H9 (cell line): Measurements from ENCODE around the gene SGCD. TPM values are rescaled to one million over a fixed set of nuclear protein-coding genes. Genes with fewer than 3 reads are reported as not detected.
A peak's percentile ranks its signal among the peaks of the same experiment; 100 is the strongest.

ENCODE experiments used
- DNase-seq: peaks from one replicate; pipeline ENCODE4 v3.0.0-alpha.2; 2017
- H2AFZ ChIP-seq: one replicate; pipeline ENCODE4 v1.6.1; 2013; ENCODE audit warnings: mild to moderate bottlenecking, low read length, control low read depth, moderate library complexity
- H2AK5ac ChIP-seq: 2 replicates; pipeline ENCODE4 v1.6.1; 2013; ENCODE audit warnings: low read length, control low read depth, mixed read lengths; ENCODE audit not compliant: insufficient read length
- H2BK120ac ChIP-seq: one replicate; pipeline ENCODE4 v1.6.1; 2013; ENCODE audit warnings: low read depth, mild to moderate bottlenecking, low read length, control low read depth, inconsistent platforms; ENCODE audit not compliant: poor library complexity, severe bottlenecking
- H2BK12ac ChIP-seq: 2 replicates; pipeline ENCODE4 v1.6.1; 2013; ENCODE audit warnings: low read length, control low read depth, mixed read lengths, low read depth; ENCODE audit not compliant: insufficient read length
- H2BK15ac ChIP-seq: 2 replicates; pipeline ENCODE4 v1.6.1; 2013; ENCODE audit warnings: low read depth, low read length, control low read depth
- H2BK20ac ChIP-seq: one replicate; pipeline ENCODE4 v1.6.1; 2013; ENCODE audit warnings: low read depth, mild to moderate bottlenecking, low read length, control low read depth, inconsistent platforms; ENCODE audit not compliant: poor library complexity, severe bottlenecking
- H2BK5ac ChIP-seq: 2 replicates; pipeline ENCODE4 v1.6.1; 2013; ENCODE audit warnings: low read length, control low read depth, mixed read lengths; ENCODE audit not compliant: insufficient read length
- H3K14ac ChIP-seq: 2 replicates; pipeline ENCODE4 v1.6.1; 2013; ENCODE audit warnings: low read length, control low read depth; ENCODE audit not compliant: insufficient read depth
- H3K18ac ChIP-seq: 2 replicates; pipeline ENCODE4 v1.6.1; 2013; ENCODE audit warnings: low read depth, mild to moderate bottlenecking, mixed read lengths, low read length, control low read depth; ENCODE audit not compliant: insufficient read length
- H3K23ac ChIP-seq: 2 replicates; pipeline ENCODE4 v1.6.1; 2013; ENCODE audit warnings: low read length, control low read depth, mixed read lengths, low read depth; ENCODE audit not compliant: insufficient read length
- H3K23me2 ChIP-seq: 2 replicates; pipeline ENCODE4 v1.6.1; 2013; ENCODE audit warnings: low read depth, mild to moderate bottlenecking, mixed read lengths, low read length, control low read depth; ENCODE audit not compliant: insufficient read length, poor library complexity, severe bottlenecking
- H3K27ac ChIP-seq: 2 replicates; pipeline ENCODE4 v1.5.1; 2013; ENCODE audit warnings: low read length, control low read depth, mixed read lengths, low read depth; ENCODE audit not compliant: insufficient read length
- H3K27me3 ChIP-seq: 2 replicates; pipeline ENCODE4 v1.6.1; 2013; ENCODE audit warnings: low read length, control low read depth, inconsistent platforms; ENCODE audit not compliant: insufficient read depth
- H3K4ac ChIP-seq: 2 replicates; pipeline ENCODE4 v1.6.1; 2013; ENCODE audit warnings: low read depth, mild to moderate bottlenecking, control low read depth, inconsistent platforms, low read length, moderate library complexity
- H3K4me1 ChIP-seq: 2 replicates; pipeline ENCODE4 v1.6.1; 2013; ENCODE audit warnings: low read length, control low read depth, inconsistent platforms; ENCODE audit not compliant: insufficient read depth
- H3K4me2 ChIP-seq: 2 replicates; pipeline ENCODE4 v1.6.1; 2013; ENCODE audit warnings: low read length, control low read depth, mixed read lengths; ENCODE audit not compliant: insufficient read length, insufficient read depth
- H3K56ac ChIP-seq: 2 replicates; pipeline ENCODE4 v1.6.1; 2013; ENCODE audit warnings: low read depth, mild to moderate bottlenecking, mixed read lengths, low read length, control low read depth; ENCODE audit not compliant: insufficient read length
- H3K79me1 ChIP-seq: 2 replicates; pipeline ENCODE4 v1.6.1; 2013; ENCODE audit warnings: low read depth, mild to moderate bottlenecking, moderate library complexity, low read length, control low read depth, inconsistent platforms; ENCODE audit not compliant: insufficient read depth, poor library complexity, severe bottlenecking
- H3K79me2 ChIP-seq: 2 replicates; pipeline ENCODE4 v1.6.1; 2013; ENCODE audit warnings: low read length, control low read depth, inconsistent platforms; ENCODE audit not compliant: insufficient read depth
- H3K9ac ChIP-seq: 2 replicates; pipeline ENCODE4 v1.6.1; 2013; ENCODE audit warnings: low read length, control low read depth, mixed read lengths; ENCODE audit not compliant: insufficient read length; ENCODE audit errors: extremely low read depth
- H3K9me3 ChIP-seq: one replicate; pipeline ENCODE4 v1.6.1; 2013; ENCODE audit warnings: low read depth, low read length, inconsistent platforms; ENCODE audit not compliant: control insufficient read depth
- H3T11ph ChIP-seq: one replicate; pipeline ENCODE4 v1.6.1; 2013; ENCODE audit warnings: mild to moderate bottlenecking, low read length, control low read depth, inconsistent platforms
- H4K20me1 ChIP-seq: one replicate; pipeline ENCODE4 v1.6.1; 2013; ENCODE audit not compliant: control insufficient read depth, insufficient read length, insufficient read depth
- H4K5ac ChIP-seq: 2 replicates; pipeline ENCODE4 v1.6.1; 2013; ENCODE audit warnings: low read depth, mild to moderate bottlenecking, mixed read lengths, low read length, control low read depth; ENCODE audit not compliant: insufficient read length
- H4K8ac ChIP-seq: replicated peaks from 2 replicates; pipeline ENCODE4 v1.6.1; 2013; ENCODE audit warnings: low read length, control low read depth, mixed read lengths, low read depth; ENCODE audit not compliant: insufficient read length
- H4K91ac ChIP-seq: 2 replicates; pipeline ENCODE4 v1.6.1; 2013; ENCODE audit warnings: low read depth, mild to moderate bottlenecking, moderate library complexity, mixed read lengths, low read length, control low read depth; ENCODE audit not compliant: insufficient read length
- H3K27ac Mint-ChIP-seq, 3 experiments: 2 replicates in 2 of 3; 3 replicates in 1 of 3; pipeline ENCODE4 v1.8.0; 2020 to 2021; ENCODE audit warnings: mixed read lengths in 3 of 3, mild to moderate bottlenecking in 1 of 3, moderate library complexity in 1 of 3
- H3K27me3 Mint-ChIP-seq: 2 replicates; pipeline ENCODE4 v1.8.0; 2021; ENCODE audit warnings: low read depth, mild to moderate bottlenecking, moderate library complexity, mixed read lengths
- H3K36me3 Mint-ChIP-seq, 3 experiments: 2 replicates in 2 of 3; 3 replicates in 1 of 3; pipeline ENCODE4 v1.8.0; 2020 to 2021; ENCODE audit warnings: low read depth in 3 of 3, mixed read lengths in 3 of 3; ENCODE audit not compliant: insufficient read depth in 1 of 3
- H3K4me1 Mint-ChIP-seq, 2 experiments: 2 replicates each; pipeline ENCODE4 v1.8.0; 2020; ENCODE audit warnings: mixed read lengths in 2 of 2
- H3K4me3 Mint-ChIP-seq, 2 experiments: 2 replicates in 1 of 2; 3 replicates in 1 of 2; pipeline ENCODE4 v1.8.0; 2020 to 2021; ENCODE audit warnings: mild to moderate bottlenecking in 2 of 2, mixed read lengths in 2 of 2, moderate library complexity in 1 of 2
- H3K9me3 Mint-ChIP-seq, 2 experiments: 2 replicates in 1 of 2; 3 replicates in 1 of 2; pipeline ENCODE4 v1.8.0; 2020; ENCODE audit warnings: mild to moderate bottlenecking in 2 of 2, mixed read lengths in 2 of 2, moderate library complexity in 1 of 2
- total RNA-seq: library from RNA; stranded (reverse); gene quantifications from 2 replicates; pipeline ENCODE4 v1.2.1, GENCODE V29; 2021
- TF ChIP-seq, protein P1 (sequence below): fragments of 200-600 bp; sonication (generic); conservative IDR thresholded peaks from 3 replicates; pipeline ENCODE4 v1.8.0; 2021; ENCODE audit warnings: antibody characterized with exemption, mild to moderate bottlenecking

The SGCD gene
- total RNA-seq, 1 experiment from 2014 or later, result 0.11 TPM

DNA sequence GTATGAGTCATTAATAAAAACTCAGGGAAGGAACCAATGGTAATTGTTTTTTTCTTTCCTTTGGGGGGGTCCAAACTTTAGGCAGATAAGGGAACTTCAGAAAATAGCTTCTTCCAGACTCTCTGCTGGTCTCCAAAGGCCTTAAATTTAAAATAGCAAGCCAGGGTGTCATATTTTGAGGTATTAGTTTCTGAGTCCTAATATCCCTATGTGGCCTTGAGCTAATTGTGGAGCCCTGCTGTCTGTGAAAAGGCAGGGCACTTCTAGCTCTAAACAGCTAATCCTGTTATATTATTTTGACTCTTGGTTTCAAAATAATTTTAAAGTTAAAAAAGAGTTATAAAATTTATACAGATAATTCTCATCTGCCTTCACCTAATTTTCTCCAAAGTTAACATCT, 327.5 kb downstream of the SGCD start:
- Histone ChIP-seq H3K56ac (no peak overlapping the region), H3K79me2 (no peaks in the 10 kb centered on the region), H3K4me1 (no peaks in the 10 kb centered on the region; the same call in 1 of the 2 replicates), H3K23me2 (no peaks in the 10 kb centered on the region), H3K14ac (no peak overlapping the region), H3T11ph (no peak overlapping the region), H3K9ac (no peak overlapping the region), H3K27me3 (no peaks in the 10 kb centered on the region), H3K27ac (no peak overlapping the region), H4K8ac (no peak overlapping the region), H2BK20ac (no peak overlapping the region), H3K4ac (no peak overlapping the region), H2BK120ac (no peak overlapping the region), H3K79me1 (no peaks in the 10 kb centered on the region), H4K20me1 (no peaks in the 10 kb centered on the region), H4K5ac (no peak overlapping the region), H3K18ac (no peak overlapping the region), H2AK5ac (no peak overlapping the region), H4K91ac (no peak overlapping the region), H3K9me3 (no peaks in the 10 kb centered on the region), H3K23ac (no peak overlapping the region), H2BK5ac (no peak overlapping the region), H2BK15ac (no peak overlapping the region), H3K4me2 (no peak overlapping the region), H2AFZ (no peak overlapping the region), H2BK12ac (no peak overlapping the region)
- TF ChIP-seq, protein P1, sequence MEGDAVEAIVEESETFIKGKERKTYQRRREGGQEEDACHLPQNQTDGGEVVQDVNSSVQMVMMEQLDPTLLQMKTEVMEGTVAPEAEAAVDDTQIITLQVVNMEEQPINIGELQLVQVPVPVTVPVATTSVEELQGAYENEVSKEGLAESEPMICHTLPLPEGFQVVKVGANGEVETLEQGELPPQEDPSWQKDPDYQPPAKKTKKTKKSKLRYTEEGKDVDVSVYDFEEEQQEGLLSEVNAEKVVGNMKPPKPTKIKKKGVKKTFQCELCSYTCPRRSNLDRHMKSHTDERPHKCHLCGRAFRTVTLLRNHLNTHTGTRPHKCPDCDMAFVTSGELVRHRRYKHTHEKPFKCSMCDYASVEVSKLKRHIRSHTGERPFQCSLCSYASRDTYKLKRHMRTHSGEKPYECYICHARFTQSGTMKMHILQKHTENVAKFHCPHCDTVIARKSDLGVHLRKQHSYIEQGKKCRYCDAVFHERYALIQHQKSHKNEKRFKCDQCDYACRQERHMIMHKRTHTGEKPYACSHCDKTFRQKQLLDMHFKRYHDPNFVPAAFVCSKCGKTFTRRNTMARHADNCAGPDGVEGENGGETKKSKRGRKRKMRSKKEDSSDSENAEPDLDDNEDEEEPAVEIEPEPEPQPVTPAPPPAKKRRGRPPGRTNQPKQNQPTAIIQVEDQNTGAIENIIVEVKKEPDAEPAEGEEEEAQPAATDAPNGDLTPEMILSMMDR, result no peak
- H3K36me3 Mint-ChIP-seq, result peaks cover 0 to 4% (median 0%) of the 10 kb centered on the region in 3 experiments; a peak in 3 of 7 replicates
- H3K4me1 Mint-ChIP-seq, result peaks cover 14 to 34% of the 10 kb centered on the region in 2 experiments
- peak overlapping the region; percentile 72 to 77 (median 76); a peak in 4 of 7 replicates for H3K27ac Mint-ChIP-seq
- DNase-seq, result no peak
- H3K9me3 Mint-ChIP-seq, result no peaks in the 10 kb centered on the region; a peak in 1 of 5 replicates
- H3K27me3 Mint-ChIP-seq, result no peaks in the 10 kb centered on the region
- no peak overlapping the region for H3K4me3 Mint-ChIP-seq
